Activated CD8-positive, alpha-beta memory T cell treated with anti-CD3 and anti-CD28 coated beads, Interleukin-2, amount 50 U/mL, for 1 hour (primary cell): ENCODE data around the gene MTCL1.

Experiments used
- DNase-seq: peaks from one replicate; pipeline ENCODE4 v3.0.0-alpha.2; 2020; ENCODE audit errors: extremely low read depth

MTCL1 gene

DNA sequence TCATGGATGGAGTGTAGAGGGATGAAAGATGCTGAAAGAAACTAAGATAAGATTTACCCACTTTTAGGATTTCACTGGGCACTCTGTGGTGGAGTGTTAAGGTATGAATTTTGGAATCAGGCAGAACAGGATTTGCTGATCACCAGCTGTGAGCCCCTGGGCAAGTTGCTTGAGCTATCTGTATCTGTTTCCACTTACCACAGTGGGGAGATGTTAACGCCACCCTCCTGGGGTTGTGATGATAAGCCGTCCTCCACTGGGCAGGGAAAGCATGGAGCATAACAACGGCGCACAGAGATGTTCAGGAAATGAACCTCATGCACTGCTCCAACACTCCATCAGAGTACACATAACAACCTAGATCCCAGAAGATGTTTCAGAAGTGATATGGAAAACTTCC, 160.6 kb downstream of the MTCL1 start:
- no peak for DNase-seq

DNA sequence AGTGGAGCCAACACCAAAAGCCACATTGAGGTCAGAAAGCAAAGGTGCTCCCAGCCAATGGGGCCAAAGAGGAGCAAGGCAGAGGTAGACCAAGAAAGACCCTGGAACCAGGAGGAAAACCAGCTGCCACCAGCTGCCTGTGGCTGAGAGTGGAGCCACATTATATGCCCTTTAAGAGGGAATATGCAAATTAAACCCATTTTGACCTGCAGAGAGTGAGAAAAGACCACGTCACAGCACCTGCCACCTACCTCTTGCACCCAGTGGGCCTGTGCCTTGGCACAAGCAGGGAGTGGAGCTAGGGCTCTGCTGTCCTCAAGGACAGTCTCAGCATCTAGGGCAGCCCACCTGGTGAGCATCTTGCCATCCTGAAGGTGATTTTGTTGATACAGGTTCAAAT, 161.3 kb downstream of the MTCL1 start:
- DNase-seq = no peak

DNA sequence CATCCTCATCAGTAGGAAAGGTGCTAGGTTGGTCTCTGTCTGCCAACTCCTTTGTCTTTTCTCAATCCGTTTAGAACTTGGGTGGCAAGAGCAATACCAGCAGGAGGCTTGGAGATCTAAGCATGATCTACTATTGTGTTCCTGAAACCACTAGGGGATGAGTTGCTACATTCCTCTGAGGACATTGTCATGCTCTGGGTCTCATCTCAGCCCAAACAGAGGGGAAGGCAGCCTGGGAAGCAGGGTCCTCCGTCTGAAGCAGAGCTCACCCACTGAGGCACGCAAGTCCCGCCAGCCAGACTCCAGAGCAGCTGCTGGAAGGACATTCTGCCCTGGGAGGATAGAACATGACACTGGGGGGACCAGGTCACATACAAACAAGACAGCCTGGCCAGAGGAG, 162.9 kb downstream of the MTCL1 start:
- DNase-seq = no peak

DNA sequence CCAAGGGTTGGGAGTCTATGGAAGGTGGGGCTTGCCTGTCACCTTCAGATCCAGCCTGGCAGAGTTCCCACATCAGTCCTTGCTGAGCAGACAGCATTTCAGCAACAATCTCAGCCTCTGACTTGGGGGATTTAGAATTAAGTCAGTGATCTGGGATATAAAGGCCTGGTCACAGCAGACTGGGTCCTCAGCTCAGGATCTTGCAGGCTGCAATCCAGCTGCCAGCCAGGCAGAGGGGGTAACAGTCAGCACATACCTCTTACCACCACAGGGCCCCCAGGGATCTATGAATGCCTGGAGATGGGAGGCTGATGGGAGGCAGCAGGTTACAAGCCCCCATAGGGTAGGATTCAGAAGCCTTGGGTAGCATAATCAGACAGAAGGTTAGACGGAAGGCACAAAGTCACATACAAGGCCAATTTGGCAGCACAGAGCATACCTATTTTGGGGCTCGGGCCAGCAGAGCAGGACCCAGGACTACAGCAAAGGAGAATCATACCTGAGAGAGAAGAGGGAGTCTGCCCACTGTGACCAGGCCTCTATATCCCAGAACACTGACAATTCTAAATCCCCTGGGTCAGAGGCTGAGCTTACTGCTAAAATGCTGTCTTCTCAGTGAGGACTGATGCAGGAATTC, 163.5 kb downstream of the MTCL1 start:
- DNase-seq = no peak

DNA sequence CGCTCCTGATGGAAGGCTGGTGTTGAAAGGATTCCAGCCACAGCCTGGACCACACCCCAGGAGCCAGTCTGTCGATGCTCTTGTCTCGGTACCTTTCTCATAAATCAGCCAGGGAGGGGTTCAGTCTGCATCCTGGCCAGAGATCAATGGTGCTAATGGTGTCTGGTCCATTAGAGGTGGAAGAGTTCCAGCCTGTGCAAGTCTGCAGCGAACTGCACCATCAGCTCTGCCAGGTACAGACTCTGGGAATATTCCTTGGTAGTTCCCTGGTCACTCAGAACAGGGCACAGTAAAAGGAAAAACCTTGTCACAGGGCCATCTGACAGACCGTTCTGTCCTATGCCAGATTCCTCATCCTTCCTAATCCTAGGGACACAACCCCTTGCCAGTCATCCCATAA, 164.3 kb downstream of the MTCL1 start:
- DNase-seq = no peak

DNA sequence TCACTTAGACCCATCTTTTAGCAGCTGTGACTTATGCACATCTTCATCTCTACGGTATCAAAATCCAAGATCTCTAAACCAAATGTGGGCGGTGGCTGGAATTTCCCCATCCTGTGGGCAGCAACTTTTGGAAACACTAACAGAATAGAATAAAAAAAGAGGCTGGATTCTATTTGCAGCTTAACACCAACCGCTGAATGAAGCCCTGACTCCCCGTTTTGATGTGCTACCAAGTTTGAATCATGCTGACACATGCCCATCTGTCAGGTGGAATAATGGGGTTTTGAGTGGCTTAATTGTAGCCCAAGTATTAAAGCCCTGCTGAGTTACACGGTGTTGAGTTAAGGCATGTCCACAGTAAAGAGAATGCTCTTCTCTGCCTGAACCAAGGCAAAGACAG, 165.2 kb downstream of the MTCL1 start:
- DNase-seq = no peak

DNA sequence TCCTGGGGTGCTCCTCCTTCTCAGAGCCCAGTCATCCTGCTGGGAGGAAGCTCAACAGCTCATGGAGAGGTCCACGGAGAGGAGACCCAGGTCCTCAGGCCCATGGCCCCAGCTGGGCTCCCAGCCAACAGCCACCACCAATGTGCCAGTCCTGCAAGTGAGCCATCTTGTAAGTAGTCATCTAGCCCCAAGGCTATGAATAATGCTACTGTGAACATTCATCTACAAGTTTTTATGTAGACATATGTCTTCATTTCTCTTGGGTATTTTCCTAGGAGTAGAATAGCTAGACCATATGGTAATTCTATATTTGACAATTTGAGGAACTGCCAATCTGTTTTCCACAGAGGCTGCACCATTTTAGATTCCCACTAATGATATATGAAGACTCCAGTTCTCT, 166.1 kb downstream of the MTCL1 start:
- DNase-seq = no peak

DNA sequence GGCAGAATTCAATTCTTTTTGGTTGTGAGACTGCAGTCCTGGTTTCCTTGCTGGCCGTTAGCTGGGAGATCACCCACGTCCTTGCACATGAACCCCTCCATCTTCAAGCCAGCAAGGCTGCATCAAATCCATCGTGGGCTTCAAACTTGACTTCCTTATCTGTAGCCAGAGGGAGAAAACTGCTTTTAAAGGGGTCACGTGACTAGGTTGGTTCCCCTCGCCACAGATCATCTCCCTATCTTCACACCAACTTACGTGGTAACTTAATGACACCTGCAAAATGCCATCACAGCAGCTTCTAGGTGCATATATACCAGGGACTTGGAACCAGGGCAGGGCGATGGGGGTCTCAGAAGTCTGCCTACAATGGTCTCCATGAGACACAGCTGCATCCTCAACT, 169.5 kb downstream of the MTCL1 start:
- DNase-seq = no peak

DNA sequence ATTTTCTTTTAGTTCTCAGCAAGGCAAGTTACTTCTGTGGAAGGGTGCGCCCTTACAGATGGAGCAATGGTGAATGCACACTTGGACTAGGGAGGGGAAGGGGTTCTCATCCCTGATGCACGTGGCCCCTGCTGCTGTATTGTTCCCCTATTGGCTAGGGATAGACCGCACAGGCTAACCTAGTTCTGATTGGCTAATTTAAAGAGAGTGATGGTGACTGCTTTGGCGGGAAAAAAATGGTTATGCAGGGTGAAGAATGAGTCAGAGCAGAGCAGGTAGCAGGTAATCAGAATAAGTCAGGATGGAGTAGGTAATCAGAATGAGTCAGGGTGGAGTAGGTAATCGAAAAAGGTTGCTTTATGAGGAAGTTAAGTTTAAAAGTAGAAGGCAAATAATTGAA, 171.5 kb downstream of the MTCL1 start:
- no peak for DNase-seq

DNA sequence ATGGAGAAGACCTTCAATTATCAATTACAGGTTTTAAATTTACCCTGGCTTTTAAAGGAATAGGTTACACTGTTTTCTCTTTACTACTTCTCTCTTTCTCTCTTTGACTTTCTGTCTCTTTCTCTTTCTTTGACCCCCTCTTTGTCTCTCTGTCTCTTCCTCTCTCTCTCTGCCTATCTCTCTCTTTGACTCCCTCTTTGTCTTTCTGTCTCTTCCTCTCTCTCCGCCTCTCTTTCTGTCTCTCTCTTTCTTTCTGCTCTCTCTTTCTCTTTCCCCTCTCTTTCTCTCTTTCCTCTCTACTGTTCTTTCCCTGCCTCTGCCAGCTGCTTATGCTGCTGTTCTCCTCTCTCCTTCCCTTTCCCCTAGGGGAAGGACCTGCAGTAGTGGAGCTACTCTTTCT, 175.7 kb downstream of the MTCL1 start:
- no peak for DNase-seq
